Left lung (tissue), 14 donors: ENCODE measurements around the gene SMARCD2. TPM values are rescaled to one million over a fixed set of nuclear protein-coding genes. Genes with fewer than 3 reads are reported as not detected.
"Not testable (repeated sequence)": the region's sequence is repeated elsewhere in the genome, so short reads cannot be mapped to it uniquely, and the experiment has no call there.

Experiments used
- ATAC-seq: fragments of 200-7000 bp; cut with Tn5 transposase; one replicate; pipeline ENCODE4 v1.9.1; 2020; ENCODE audit warnings: moderate library complexity
- DNase-seq, 4 donors: peaks; one replicate each; pipeline ENCODE4 v3.0.0-alpha.2; 2013 to 2020
- H3K27ac ChIP-seq, 2 donors: fragments of 200-600 bp; sonication (generic) in 1 of 2; one replicate each; pipeline versions ENCODE4 v1.5.0 to v1.8.0; 2020 to 2021
- H3K27me3 ChIP-seq, 2 donors: fragments of 200-600 bp; sonication (generic) in 1 of 2; one replicate each; pipeline versions ENCODE4 v1.5.0 to v1.8.0; 2020 to 2021
- H3K36me3 ChIP-seq, 2 donors: fragments of 200-600 bp; sonication (generic) in 1 of 2; one replicate each; pipeline versions ENCODE4 v1.5.0 to v1.8.0; 2020 to 2021
- H3K4me1 ChIP-seq, 2 donors: fragments of 200-600 bp; one replicate each; pipeline ENCODE4 v1.8.0; 2021
- H3K4me3 ChIP-seq, 2 donors: fragments of 200-600 bp; sonication (generic) in 1 of 2; one replicate each; pipeline versions ENCODE4 v1.5.0 to v1.8.0; 2020 to 2021; ENCODE audit warnings: mild to moderate bottlenecking in 1 of 2
- H3K9me3 ChIP-seq, 2 donors: fragments of 200-600 bp; sonication (generic) in 1 of 2; one replicate each; pipeline versions ENCODE4 v1.5.0 to v1.8.0; 2020 to 2021
- CTCF ChIP-seq, 2 donors: fragments of 200-600 bp; sonication (generic) in 1 of 2; IDR thresholded peaks; one replicate each; pipeline versions ENCODE4 v1.5.0 to v1.8.0; 2021; ENCODE audit warnings: antibody characterized with exemption in 2 of 2
- intact Hi-C, 2 donors: fragments of 100-400 bp; cut with DNase I; formaldehyde crosslinking; loops; one replicate each; pipeline versions ENCODE4 v1.11.2 to v1.14.2; 2022
- long read RNA-seq, 12 donors: library from polyadenylated mRNA in 2 of 12; unstranded in 2 of 12; transcript quantifications; one replicate each; pipeline ENCODE4 v2.0.0 and lab custom pipeline, GENCODE V29; 2019 to 2026
- polyA plus RNA-seq, 6 donors: library from polyadenylated mRNA; unstranded; fragments of 120-200 nt; gene quantifications; one replicate each; pipeline ENCODE4 v1.2.1, GENCODE V29; 2013; ENCODE audit not compliant: insufficient read length in 6 of 6
- total RNA-seq, 2 donors: library from RNA; stranded (reverse); fragmentation: NEBNext Ultra II Directional; extraction: Animal tissue kit (Norgen Biotek cat#: 25700); gene quantifications; one replicate each; pipeline ENCODE4 v1.2.1, GENCODE V29; 2021
- donor health status: DM: no; HTN: yes; CAD: no.
- donor health status: DM: no; HTN: no; CAD: no.

Gene SMARCD2
- total RNA-seq: 10 to 100 TPM; 59.2 to 82.5 TPM
- 100 to 1,000 TPM; 114 to 147 (median 131) TPM for polyA plus RNA-seq
- long read RNA-seq, donor 1, transcript SMARCD2-203 (13 exons, 2,716 nt): major isoform, 8 of 55 reads
- long read RNA-seq, donor 1, partial matches to known transcripts: 45 of 55 reads
- long read RNA-seq, donor 1, other reads (novel, unspliced or antisense): 0 of 55 reads
- long read RNA-seq, donor 2, transcript SMARCD2-203 (13 exons, 2,716 nt): major isoform, 7 of 39 reads
- long read RNA-seq, donor 2, partial matches to known transcripts: 31 of 39 reads
- long read RNA-seq, donor 2, other reads (novel, unspliced or antisense): 0 of 39 reads
- long read RNA-seq, donor 3, transcript SMARCD2-203 (13 exons, 2,716 nt): major isoform, 29 of 48 reads
- long read RNA-seq, donor 3, partial matches to known transcripts: 19 of 48 reads
- long read RNA-seq, donor 3, other reads (novel, unspliced or antisense): 0 of 48 reads
- long read RNA-seq, donor 4, partial matches to known transcripts: 3 of 5 reads
- long read RNA-seq, donor 4, other reads (novel, unspliced or antisense): 0 of 5 reads
- long read RNA-seq, donor 5, partial matches to known transcripts: 26 of 31 reads
- long read RNA-seq, donor 5, other reads (novel, unspliced or antisense): 0 of 31 reads
- long read RNA-seq, donor 6, transcript SMARCD2-203 (13 exons, 2,716 nt): major isoform, 9 of 19 reads
- long read RNA-seq, donor 6, partial matches to known transcripts: 10 of 19 reads
- long read RNA-seq, donor 6, other reads (novel, unspliced or antisense): 0 of 19 reads
- long read RNA-seq, donor 7, transcript SMARCD2-203 (13 exons, 2,716 nt): major isoform, 18 of 18 reads
- long read RNA-seq, donor 7, partial matches to known transcripts: 0 of 18 reads
- long read RNA-seq, donor 7, other reads (novel, unspliced or antisense): 0 of 18 reads
- long read RNA-seq, donor 8, transcript SMARCD2-203 (13 exons, 2,716 nt): major isoform, 11 of 35 reads
- long read RNA-seq, donor 8, partial matches to known transcripts: 24 of 35 reads
- long read RNA-seq, donor 8, other reads (novel, unspliced or antisense): 0 of 35 reads
- long read RNA-seq, donor 9, partial matches to known transcripts: 0 of 1 reads
- long read RNA-seq, donor 9, other reads (novel, unspliced or antisense): 0 of 1 reads
- long read RNA-seq, donor 10, partial matches to known transcripts: 1 of 2 reads
- long read RNA-seq, donor 10, other reads (novel, unspliced or antisense): 0 of 2 reads
- long read RNA-seq, donor 11: 0 reads
- long read RNA-seq, donor 12, transcript SMARCD2-203 (13 exons, 2,716 nt): major isoform, 11 of 22 reads
- long read RNA-seq, donor 12, partial matches to known transcripts: 11 of 22 reads
- long read RNA-seq, donor 12, other reads (novel, unspliced or antisense): 0 of 22 reads

GRCh38 chr17:63842540-63843386 is at the start of gene SMARCD2:
SMARCD2 (minus strand) TSS chr17:63842685; CDS start chr17:63842674, 11 bp downstream.
- peak; percentile 88 for ATAC-seq
- no peaks in the 10 kb centered on the region for H3K27me3 ChIP-seq
- intact Hi-C loops: no loop called here
- H3K4me3 ChIP-seq: peak within 1 kb of the TSS; percentile 87 to 90
- H3K9me3 ChIP-seq: no peaks in the 10 kb centered on the region
- TF ChIP-seq CTCF (IDR thresholded peaks at IDR 0.05): peak in 1 of 2 donors; percentile 5
- H3K27ac ChIP-seq: peak within 1 kb of the TSS; percentile 93
- peaks cover 27 to 49% of the 10 kb centered on the region in 2 donors for H3K4me1 ChIP-seq
- peak; percentile 97 to 100 (median 99) for DNase-seq
- H3K36me3 ChIP-seq: no peaks in the 10 kb centered on the region

GRCh38 chr17:63889026-63889848 is 46.8 kb upstream of the SMARCD2 start:
- DNase-seq (peak in 1 of 4 donors; percentile 42), ATAC-seq (peak; percentile 84)
- H3K36me3 ChIP-seq, H3K4me1 ChIP-seq, H3K27me3 ChIP-seq, H3K27ac ChIP-seq, H3K4me3 ChIP-seq, intact Hi-C loops, H3K9me3 ChIP-seq: not testable (repeated sequence)
- peak; percentile 22 to 30 for TF ChIP-seq CTCF (IDR thresholded peaks at IDR 0.05)

GRCh38 chr17:63885119-63885518 is 42.6 kb upstream of the SMARCD2 start:
- H3K27me3 ChIP-seq, H3K4me3 ChIP-seq, H3K27ac ChIP-seq, H3K36me3 ChIP-seq, H3K9me3 ChIP-seq, intact Hi-C loops, ATAC-seq, DNase-seq, H3K4me1 ChIP-seq: not testable (repeated sequence)

- H3K4me1 ChIP-seq, H3K27me3 ChIP-seq, DNase-seq, intact Hi-C loops, H3K36me3 ChIP-seq, H3K4me3 ChIP-seq, ATAC-seq, H3K9me3 ChIP-seq, H3K27ac ChIP-seq: not testable (repeated sequence)
Measured at GRCh38 chr17:63882626-63883126, 40.2 kb upstream of the SMARCD2 start.
